ENCODE results near the gene SRPK3. TPM values are rescaled to one million over a fixed set of nuclear protein-coding genes. Genes with fewer than 3 reads are reported as not detected.

The SRPK3 gene
- total RNA-seq, 1 donor from 2014 or later = 43.6 TPM

DNA sequence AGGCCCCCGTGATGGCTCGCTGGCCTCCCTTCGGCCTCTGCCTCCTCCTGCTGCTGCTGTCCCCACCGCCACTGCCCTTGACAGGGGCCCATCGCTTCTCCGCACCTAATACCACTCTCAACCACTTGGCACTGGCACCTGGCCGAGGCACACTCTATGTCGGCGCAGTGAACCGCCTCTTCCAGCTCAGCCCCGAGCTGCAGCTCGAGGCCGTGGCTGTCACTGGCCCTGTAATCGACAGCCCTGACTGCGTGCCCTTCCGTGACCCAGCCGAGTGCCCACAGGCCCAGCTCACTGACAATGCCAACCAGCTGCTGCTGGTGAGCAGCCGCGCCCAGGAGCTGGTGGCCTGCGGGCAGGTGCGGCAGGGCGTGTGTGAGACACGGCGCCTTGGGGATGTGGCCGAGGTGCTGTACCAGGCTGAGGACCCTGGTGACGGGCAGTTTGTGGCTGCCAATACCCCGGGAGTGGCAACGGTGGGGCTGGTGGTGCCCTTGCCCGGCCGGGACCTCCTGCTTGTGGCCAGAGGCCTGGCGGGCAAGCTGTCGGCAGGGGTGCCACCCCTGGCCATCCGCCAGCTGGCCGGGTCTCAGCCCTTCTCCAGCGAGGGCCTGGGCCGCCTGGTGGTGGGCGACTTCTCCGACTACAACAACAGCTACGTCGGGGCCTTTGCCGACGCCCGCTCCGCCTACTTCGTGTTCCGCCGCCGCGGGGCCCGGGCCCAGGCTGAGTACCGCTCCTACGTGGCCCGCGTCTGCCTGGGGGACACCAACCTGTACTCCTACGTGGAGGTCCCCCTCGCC is 13.8 kb upstream of the SRPK3 start:
- intact Hi-C loops (cut with micrococcal nuclease) = loop anchor here (10.0 kb wide), 1 partner anchor 188 kb away; no protein-coding TSS in a partner anchor
- DNase-seq = no peak
- no peak for ATAC-seq

DNA sequence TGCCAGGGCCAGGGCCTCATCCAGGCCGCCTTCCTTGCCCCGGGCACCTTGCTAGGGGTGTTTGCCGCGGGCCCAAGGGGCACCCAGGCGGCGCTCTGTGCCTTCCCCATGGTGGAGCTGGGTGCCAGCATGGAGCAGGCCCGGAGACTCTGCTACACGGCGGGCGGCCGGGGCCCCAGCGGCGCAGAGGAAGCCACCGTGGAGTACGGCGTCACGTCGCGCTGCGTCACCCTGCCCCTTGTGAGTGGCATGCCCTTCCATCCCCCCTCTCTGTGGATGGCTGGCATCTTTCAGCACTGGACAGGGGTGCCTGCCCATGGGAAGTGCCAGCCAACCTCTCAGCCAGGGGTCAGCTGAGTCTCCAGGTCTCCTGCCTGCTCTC is 13.2 kb upstream of the SRPK3 start:
- intact Hi-C loops (cut with micrococcal nuclease) = loop anchor here (10.0 kb wide), 1 partner anchor 187 kb away; no protein-coding TSS in a partner anchor
- ATAC-seq = no peak
- DNase-seq = no peak

DNA sequence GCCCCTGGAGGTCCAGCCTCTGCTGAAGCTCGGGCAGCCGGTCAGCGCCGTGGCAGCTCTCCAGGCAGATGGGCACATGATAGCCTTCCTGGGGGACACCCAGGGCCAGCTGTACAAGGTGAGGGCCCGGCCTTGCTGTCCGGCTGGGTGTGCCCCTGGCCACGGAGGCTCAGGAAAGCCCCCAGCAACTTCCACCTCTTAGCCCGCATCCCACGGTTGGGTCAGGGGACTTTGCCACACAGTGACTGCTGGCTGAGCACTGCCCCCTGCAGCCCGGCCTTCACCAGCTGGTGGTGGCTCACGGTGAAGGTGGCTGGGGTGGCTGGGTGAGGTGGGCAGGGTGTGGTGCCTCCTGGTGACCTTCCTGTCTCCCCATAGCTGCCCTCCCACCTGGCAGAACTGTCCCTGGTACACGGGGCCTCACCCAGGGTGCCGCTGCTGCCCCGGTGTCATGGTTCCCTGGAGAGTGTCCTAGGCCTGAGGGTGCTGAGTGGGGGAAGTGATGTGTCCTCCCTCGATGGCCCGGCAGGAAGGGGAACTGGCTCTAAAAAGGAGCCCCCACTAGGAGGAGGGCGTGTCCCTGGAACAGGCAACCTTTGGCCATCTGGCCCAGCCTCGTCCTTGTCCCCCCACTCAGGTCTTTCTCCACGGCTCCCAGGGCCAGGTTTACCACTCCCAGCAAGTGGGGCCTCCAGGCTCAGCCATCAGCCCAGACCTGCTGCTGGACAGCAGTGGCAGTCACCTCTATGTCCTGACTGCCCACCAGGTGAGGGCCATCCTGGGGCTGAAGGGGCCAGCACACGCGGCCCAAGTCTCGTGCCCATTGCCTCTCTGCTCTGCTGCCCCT is 12.3 kb upstream of the SRPK3 start:
- ATAC-seq (no peak), DNase-seq (no peak)
- intact Hi-C loops (cut with micrococcal nuclease) = loop anchor here (10.0 kb wide), 1 partner anchor 186 kb away; no protein-coding TSS in a partner anchor

DNA sequence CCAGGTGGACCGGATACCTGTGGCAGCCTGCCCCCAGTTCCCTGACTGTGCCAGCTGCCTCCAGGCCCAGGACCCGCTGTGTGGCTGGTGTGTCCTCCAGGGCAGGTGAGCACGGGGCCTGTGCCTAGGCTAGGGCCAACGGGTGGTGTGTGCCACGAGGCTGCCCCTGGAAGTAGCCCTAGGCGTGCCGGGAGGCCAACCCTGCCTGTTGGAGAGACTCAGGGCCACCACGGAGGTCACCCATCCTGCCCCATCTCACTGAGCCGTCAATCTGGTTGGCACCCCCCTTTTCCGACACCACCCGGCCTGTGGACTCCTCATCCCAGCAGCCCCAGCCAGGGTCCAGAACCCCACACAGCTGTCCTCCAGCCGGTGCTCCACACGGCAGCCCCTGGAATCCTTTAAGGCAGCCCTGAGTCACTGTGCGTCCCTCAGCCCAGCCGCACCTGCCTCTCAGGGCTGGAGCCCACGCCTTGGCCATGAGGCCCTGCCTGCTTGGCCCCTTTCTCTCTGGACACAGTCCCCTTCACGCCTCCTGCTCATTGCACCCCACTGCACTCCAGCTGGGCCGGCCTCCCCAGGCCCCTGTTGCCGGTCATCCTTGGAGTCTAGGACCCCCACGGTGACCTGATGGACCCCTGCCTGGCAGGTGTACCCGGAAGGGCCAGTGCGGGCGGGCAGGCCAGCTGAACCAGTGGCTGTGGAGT is 11.5 kb upstream of the SRPK3 start:
- DNase-seq = no peak
- intact Hi-C loops (cut with micrococcal nuclease) = loop anchor here (10.0 kb wide), 1 partner anchor 185 kb away; no protein-coding TSS in a partner anchor

DNA sequence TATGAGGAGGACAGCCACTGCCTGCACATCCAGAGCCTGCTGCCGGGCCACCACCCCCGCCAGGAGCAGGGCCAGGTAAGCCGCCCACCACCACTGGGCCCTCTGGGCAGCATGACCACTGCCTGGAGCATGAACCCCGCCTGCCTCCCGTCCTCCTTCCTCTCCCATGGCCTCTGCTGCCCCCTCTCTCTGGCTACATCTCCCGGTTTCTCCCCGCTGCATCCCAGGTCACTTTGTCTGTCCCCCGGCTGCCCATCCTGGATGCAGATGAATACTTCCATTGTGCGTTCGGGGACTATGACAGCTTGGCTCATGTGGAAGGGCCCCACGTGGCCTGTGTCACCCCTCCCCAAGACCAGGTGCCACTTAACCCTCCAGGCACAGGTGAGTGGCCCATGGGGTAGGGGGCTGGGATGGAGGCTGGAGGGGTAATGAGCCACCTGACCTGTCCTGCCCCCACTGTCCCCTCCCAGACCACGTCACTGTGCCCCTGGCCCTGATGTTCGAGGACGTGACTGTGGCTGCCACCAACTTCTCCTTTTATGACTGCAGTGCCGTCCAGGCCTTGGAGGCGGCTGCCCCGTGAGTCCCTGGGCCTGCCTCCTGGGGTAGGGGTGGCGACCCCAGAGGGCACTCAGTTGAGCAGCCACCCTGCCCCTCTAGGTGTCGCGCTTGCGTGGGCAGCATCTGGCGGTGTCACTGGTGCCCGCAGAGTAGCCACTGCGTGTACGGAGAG is 10.8 kb upstream of the SRPK3 start:
- no peak for ATAC-seq
- intact Hi-C loops (cut with micrococcal nuclease) = loop anchor here (10.0 kb wide), 1 partner anchor 185 kb away; no protein-coding TSS in a partner anchor
- no peak for DNase-seq

More for the DNA sequence above, 11.5 kb upstream of the SRPK3 start:
- ATAC-seq = no peak

DNA sequence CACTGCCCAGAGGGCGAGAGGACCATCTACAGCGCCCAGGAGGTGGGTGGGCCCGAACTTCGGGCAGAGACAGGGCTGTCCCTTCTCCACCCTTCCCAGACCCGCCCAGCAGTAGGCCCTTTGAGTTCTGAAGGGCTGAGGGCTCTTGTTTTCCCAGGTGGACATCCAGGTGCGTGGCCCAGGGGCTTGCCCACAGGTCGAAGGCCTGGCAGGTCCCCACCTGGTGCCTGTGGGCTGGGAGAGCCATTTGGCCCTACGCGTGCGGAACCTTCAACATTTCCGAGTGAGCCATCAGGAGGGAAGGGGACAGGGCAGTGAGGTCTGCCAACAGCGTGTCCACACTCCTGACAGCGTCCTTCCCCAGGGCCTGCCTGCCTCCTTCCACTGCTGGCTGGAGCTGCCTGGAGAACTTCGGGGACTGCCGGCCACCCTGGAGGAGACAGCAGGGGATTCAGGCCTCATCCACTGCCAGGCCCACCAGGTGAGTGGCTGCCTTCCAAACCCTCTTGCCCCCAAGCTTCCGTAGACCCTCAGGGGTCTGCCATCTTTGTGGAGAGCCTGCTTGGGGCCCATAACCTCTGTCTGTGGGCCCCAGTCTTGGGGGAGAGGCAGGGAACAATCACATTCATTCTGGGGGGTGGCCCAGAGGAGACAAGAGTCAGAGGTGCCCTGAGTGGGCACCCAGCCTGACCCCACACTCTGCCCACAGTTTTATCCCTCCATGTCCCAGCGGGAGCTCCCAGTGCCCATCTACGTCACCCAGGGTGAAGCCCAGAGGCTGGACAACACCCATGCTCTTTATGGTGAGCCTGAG is 10.0 kb upstream of the SRPK3 start:
- ATAC-seq = no peak
- intact Hi-C loops (cut with micrococcal nuclease) = no loop called here
- DNase-seq = no peak

DNA sequence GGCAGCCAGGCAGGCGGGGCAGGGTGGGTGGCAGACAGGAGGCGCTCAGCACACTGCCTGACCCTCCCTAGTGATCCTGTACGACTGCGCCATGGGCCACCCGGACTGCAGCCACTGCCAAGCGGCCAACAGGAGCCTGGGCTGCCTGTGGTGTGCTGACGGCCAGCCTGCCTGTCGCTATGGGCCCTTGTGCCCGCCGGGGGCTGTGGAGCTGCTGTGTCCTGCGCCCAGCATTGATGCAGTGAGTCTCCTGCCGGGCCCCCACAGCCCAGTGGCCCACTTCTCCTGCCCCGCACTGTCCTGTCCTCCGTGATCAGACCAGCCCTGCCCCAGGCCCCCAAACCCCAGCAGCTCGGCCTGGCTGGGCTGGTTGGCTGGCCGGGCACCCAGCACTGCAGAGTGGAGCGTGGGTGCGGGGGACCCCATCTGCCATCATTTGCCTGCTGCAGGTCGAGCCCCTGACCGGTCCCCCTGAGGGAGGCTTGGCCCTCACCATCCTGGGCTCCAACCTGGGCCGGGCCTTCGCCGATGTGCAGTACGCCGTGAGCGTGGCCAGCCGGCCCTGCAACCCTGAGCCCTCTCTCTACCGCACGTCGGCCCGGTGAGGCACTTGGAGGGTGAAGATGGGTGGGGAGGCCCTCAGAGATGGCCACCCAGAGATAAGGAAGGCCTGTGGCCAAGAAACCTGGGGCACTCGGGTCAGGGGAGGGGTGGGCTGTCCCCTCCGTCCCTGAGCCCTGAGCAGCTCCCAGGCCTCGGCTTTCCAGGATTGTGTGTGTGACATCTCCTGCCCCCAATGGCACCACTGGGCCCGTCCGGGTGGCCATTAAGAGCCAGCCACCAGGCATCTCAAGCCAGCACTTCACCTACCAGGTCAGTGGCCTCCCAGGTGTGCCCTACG is 9.2 kb upstream of the SRPK3 start:
- intact Hi-C loops (cut with micrococcal nuclease) = no loop called here
- DNase-seq (no peak), ATAC-seq (no peak)

DNA sequence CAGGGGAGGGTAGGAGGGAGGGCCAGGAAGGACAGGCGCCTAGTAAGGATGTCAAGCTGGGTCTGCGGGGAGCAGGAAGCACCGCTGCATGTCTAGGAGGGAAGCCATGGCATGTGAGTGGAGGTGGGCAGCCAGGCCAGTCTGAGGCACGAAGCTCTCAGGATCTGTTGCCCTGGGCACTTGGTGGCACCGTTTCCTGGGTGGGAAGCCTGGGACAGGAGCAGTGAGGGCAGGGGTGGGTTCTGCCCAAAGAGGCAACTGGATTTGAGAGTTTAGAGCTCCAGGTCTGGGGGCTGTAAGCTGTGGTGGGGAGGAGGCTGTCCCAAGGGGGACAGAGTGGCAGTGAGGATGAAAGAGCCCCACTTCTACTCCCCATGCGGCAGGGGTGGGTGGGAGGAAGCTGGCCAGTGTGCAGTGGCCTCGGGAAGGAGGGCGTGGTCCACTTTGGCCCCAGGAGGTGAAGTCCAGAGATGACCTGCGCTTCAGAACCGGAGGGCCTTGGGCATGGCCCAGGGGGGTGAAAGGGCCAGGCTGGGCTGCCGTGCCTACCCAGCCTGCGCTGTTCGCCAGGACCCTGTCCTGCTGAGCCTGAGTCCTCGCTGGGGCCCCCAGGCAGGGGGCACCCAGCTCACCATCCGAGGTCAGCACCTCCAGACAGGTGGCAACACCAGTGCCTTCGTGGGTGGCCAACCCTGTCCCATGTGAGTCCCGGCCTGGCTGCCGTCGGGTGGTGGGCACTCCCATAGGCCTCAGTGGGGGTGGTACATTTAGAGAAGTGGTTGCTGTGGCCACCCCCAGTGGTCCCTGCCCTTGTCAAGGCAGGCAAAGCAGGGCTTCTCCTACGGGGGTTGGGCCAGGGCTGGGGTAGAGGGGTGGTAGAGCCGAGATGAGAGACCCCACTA is 8.3 kb upstream of the SRPK3 start:
- DNase-seq = no peak
- intact Hi-C loops (cut with micrococcal nuclease) = no loop called here
- no peak for ATAC-seq

DNA sequence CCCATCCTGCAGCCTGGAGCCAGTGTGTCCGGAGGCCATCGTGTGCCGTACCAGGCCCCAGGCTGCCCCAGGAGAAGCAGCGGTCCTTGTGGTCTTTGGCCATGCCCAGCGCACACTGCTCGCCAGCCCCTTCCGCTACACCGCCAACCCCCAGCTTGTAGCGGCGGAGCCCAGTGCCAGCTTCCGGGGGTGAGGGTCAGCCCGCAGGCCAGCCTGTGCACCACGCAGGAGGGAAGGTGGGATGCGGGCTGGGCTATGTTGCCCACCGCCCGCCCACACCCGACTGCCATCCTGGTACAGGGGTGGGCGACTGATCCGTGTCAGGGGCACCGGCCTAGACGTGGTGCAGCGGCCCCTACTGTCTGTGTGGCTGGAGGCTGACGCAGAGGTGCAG is 7.6 kb upstream of the SRPK3 start:
- DNase-seq (no peak), ATAC-seq (no peak)
- intact Hi-C loops (cut with micrococcal nuclease) = no loop called here

DNA sequence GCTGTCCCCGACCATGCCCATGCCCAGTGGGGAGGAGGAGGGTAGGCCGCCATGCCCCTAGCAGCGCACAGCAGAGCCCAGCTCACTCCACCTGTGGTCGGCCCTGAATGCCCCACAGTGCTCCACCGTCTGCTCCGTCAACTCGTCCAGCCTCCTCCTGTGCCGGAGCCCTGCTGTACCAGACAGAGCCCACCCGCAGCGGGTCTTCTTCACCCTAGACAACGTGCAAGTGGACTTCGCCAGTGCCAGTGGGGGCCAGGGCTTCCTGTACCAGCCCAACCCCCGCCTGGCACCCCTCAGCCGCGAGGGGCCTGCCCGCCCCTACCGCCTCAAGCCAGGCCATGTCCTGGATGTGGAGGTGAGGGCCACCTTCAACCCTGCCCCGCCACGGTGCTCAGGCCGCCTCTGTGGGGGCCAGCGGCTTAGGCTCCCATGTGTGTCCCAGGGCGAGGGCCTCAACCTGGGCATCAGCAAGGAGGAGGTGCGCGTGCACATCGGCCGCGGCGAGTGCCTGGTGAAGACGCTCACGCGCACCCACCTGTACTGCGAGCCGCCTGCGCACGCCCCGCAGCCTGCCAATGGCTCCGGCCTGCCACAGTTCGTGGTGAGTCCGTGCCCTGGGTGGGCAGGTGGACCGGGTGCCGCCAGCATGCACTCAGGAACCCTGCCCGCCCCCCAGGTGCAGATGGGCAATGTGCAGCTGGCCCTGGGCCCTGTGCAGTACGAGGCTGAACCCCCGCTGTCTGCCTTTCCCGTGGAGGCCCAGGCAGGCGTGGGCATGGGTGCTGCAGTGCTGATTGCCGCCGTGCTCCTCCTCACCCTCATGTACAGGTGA is 6.9 kb upstream of the SRPK3 start:
- ATAC-seq (no peak), DNase-seq (no peak)
- intact Hi-C loops (cut with micrococcal nuclease) = no loop called here

DNA sequence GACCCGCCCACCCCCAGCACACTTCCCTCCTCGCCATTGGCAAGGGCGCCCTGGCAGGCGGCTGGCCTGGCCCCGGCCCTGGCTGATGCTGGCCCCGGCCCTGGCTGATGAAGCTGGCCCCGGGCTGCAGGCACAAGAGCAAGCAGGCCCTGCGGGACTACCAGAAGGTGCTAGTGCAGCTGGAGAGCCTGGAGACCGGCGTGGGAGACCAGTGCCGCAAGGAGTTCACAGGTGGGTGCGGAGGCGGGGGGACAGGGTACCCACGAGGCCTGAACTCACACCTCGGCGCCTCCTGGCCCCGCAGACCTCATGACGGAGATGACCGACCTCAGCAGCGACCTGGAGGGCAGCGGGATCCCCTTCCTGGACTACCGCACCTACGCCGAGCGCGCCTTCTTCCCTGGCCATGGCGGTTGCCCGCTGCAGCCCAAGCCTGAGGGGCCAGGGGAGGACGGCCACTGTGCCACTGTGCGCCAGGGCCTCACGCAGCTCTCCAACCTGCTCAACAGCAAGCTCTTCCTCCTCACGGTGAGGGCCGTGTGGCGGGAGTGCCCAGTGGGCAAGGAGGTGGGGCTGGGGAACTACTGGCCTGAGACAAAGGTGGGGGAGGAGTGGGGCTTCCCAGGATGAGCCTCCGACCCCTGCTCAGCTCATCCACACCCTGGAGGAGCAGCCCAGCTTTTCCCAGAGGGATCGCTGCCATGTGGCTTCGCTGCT is 6.1 kb upstream of the SRPK3 start:
- intact Hi-C loops (cut with micrococcal nuclease) = no loop called here
- ATAC-seq (no peak), DNase-seq (peak; percentile 8)

DNA sequence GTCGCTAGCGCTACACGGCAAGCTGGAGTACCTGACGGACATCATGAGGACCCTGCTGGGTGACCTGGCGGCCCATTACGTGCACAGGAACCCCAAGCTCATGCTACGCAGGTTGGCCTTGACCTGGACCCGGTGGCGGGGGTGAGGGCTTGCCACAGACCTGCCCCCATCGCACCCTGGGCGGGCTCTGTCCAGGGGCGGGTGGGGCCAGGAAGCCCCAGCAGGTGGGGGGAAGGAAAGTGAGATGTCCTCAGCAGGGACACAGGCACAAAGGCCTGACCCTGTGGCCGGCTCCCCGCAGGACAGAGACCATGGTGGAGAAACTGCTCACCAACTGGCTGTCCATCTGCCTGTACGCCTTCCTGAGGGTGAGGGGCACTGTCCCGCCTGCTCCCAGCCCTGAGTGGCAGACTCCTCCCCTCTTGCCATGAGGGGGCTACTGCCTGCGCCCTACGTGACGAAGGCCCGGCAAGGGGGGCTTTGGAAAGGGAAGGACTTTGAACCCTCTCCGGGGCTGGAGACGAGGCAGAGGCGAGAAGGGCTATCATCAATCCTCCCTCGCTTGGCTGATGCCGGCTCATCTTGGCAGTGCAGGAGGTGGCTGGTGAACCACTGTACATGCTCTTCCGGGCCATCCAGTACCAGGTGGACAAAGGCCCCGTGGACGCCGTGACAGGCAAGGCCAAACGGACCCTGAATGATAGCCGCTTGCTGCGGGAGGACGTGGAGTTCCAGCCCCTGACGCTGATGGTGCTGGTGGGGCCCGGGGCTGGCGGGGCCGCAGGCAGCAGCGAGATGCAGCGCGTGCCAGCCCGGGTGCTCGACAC is 5.3 kb upstream of the SRPK3 start:
- ATAC-seq = no peak
- intact Hi-C loops (cut with micrococcal nuclease) = no loop called here
- DNase-seq = peak; percentile 9

DNA sequence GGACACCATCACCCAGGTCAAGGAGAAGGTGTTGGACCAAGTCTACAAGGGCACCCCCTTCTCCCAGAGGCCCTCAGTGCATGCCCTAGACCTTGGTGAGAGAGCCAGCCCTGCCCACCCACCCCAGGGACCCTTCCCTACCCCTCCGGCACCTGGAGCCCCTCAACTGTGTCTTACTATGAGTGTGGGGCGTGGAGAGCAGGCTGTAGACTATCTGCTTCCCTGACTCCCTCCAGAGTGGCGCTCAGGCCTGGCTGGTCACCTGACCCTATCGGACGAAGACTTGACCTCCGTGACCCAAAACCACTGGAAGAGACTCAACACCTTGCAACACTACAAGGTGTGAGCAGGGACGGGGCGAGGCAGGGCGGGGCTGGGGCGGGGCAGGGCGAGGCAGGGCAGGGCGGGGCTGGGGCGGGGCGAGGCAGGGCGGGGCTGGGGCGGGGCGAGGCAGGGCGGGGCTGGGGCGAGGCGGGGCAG is 4.7 kb upstream of the SRPK3 start:
- no peak for DNase-seq
- no peak for ATAC-seq
- intact Hi-C loops (cut with micrococcal nuclease) = no loop called here

DNA sequence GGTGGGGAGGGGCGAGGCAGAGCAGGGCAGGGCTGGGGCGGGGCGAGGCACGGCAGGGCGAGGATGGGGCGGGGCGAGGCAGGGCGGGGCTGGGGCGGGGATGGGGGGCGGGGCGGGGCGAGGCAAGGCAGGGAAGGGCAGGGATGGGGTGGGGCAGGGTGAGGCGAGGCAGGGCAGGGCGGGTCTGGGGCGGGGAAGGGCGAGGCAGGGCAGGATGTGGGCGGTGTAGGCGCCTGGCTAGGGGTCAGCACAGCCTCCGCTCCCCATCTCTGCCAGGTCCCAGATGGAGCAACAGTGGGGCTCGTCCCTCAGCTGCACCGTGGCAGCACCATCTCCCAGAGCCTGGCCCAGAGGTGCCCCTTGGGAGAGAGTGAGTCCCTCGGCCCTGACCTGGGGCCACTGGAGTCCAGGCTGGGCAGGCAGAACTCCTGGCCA is 4.2 kb upstream of the SRPK3 start:
- DNase-seq (peak; percentile 10), ATAC-seq (no peak)
- intact Hi-C loops (cut with micrococcal nuclease) = no loop called here

All from left ventricle myocardium superior (tissue), 1 donor.